Panc1 (cell line): Measurements from ENCODE around the gene FBXW4.

Source experiments
- POLR2AphosphoS5 ChIP-seq: IDR thresholded peaks from 2 replicates; pipeline ENCODE4 v1.6.1; 2012; ENCODE audit warnings: mild to moderate bottlenecking, low read depth, low read length, moderate library complexity
- SIN3A ChIP-seq: IDR thresholded peaks from 2 replicates; pipeline ENCODE4 v1.6.1; 2012; ENCODE audit warnings: low read depth, mild to moderate bottlenecking, low read length, moderate library complexity, borderline replicate concordance; ENCODE audit not compliant: insufficient read depth

- TF ChIP-seq POLR2AphosphoS5, result peak; percentile 87
- peak; percentile 98; the same call in 1 of the 2 replicates for TF ChIP-seq SIN3A
Observed at GRCh38 chr10:101587725-101588653, 107.0 kb downstream of the FBXW4 start, which contains the start of the genes DPCD and POLL.
